Liver (tissue), 9 donors: Measurements from ENCODE around the gene CD79B. TPM values are rescaled to one million over a fixed set of nuclear protein-coding genes. Genes with fewer than 3 reads are reported as not detected.
A peak's percentile ranks its signal among the peaks of the same experiment; 100 is the strongest.
"Not testable (repeated sequence)": the region's sequence is repeated elsewhere in the genome, so short reads cannot be mapped to it uniquely, and the experiment has no call there.

Experiments used
- DNase-seq: peaks from one replicate; pipeline ENCODE4 v3.0.0-alpha.2; 2017; ENCODE audit warnings: low spot score
- H3K27ac ChIP-seq, 2 donors: one replicate each; pipeline ENCODE4 v1.7.0; 2013; ENCODE audit warnings: inconsistent platforms in 2 of 2, low read length in 2 of 2, control low read depth in 1 of 2, low read depth in 1 of 2, mild to moderate bottlenecking in 1 of 2
- H3K27me3 ChIP-seq, 4 donors: one replicate each; pipeline versions ENCODE4 v1.6.1 to v1.7.0; 2013; ENCODE audit warnings: low read length in 3 of 4, inconsistent platforms in 1 of 4, mild to moderate bottlenecking in 1 of 4, moderate library complexity in 1 of 4; ENCODE audit not compliant: control insufficient read depth in 4 of 4, insufficient read depth in 4 of 4
- H3K36me3 ChIP-seq, 4 donors: one replicate each; pipeline versions ENCODE4 v1.6.1 to v1.7.0; 2013; ENCODE audit warnings: low read length in 3 of 4, mild to moderate bottlenecking in 3 of 4, low read depth in 1 of 4, moderate library complexity in 1 of 4; ENCODE audit not compliant: control insufficient read depth in 4 of 4, insufficient read depth in 3 of 4
- H3K4me1 ChIP-seq, 4 donors: one replicate each; pipeline versions ENCODE4 v1.6.1 to v1.7.0; 2013; ENCODE audit warnings: low read length in 3 of 4, mild to moderate bottlenecking in 3 of 4, moderate library complexity in 1 of 4; ENCODE audit not compliant: control insufficient read depth in 4 of 4, insufficient read depth in 4 of 4
- H3K4me3 ChIP-seq, 3 donors: one replicate each; pipeline versions ENCODE4 v1.6.1 to v1.7.0; 2013; ENCODE audit warnings: low read length in 3 of 3, control low read depth in 1 of 3, low read depth in 1 of 3, mild to moderate bottlenecking in 1 of 3
- H3K9ac ChIP-seq, 2 donors: one replicate each; pipeline ENCODE4 v1.7.0; 2013; ENCODE audit warnings: low read length in 2 of 2, mild to moderate bottlenecking in 2 of 2, moderate library complexity in 2 of 2, control low read depth in 1 of 2, low read depth in 1 of 2
- H3K9me3 ChIP-seq, 4 donors: one replicate each; pipeline versions ENCODE4 v1.6.1 to v1.7.0; 2013; ENCODE audit warnings: low read length in 3 of 4; ENCODE audit not compliant: control insufficient read depth in 4 of 4
- CTCF ChIP-seq: fragments of 150-350 bp; IDR thresholded peaks from 2 replicates; pipeline ENCODE4 v1.5.1; 2017; ENCODE audit warnings: improper control_type of control experiment, low read depth, low read length; ENCODE audit not compliant: missing input control
- EGR1 ChIP-seq, 2 donors: IDR thresholded peaks; 2 replicates each; pipeline ENCODE4 v1.6.1; 2016 to 2018; ENCODE audit warnings: antibody characterized with exemption in 2 of 2, low read depth in 2 of 2
- FOXA2 ChIP-seq: IDR thresholded peaks from 2 replicates; pipeline ENCODE4 v1.6.1; 2016; ENCODE audit warnings: antibody characterized with exemption
- JUND ChIP-seq, 2 donors: IDR thresholded peaks; 2 replicates each; pipeline ENCODE4 v1.6.1; 2016; ENCODE audit warnings: antibody characterized with exemption in 2 of 2
- NR2F2 ChIP-seq: IDR thresholded peaks from 2 replicates; pipeline ENCODE4 v1.6.1; 2016; ENCODE audit warnings: antibody characterized with exemption
- RAD21 ChIP-seq, 2 donors: IDR thresholded peaks; 2 replicates each; pipeline ENCODE4 v1.6.1; 2016; ENCODE audit warnings: antibody characterized with exemption in 2 of 2, mild to moderate bottlenecking in 2 of 2
- REST ChIP-seq: IDR thresholded peaks from 2 replicates; pipeline ENCODE4 v1.6.1; 2016; ENCODE audit warnings: antibody characterized with exemption, mild to moderate bottlenecking
- whole genome bisulfite sequencing: extraction: QIAGEN DNeasy Blood & Tissue Kit; methylation state at CpG from one replicate; pipeline ENCODE4 v1.1.7; 2013; 5-methylcytosine and 5-hydroxymethylcytosine counted together
- polyA plus RNA-seq, 2 donors: library from polyadenylated mRNA; stranded (reverse) in 1 of 2; unstranded in 1 of 2; fragments of 200-250 nt in 1 of 2; fragments of >200 nt in 1 of 2; fragmentation: Nextera tagmentation in 1 of 2; extraction: Ambion mirVana in 1 of 2; gene quantifications; one replicate each; pipeline versions ENCODE4 v1.2.1 to v1.2.3, GENCODE V29; 2013 to 2015
- total RNA-seq, 2 donors: library from RNA; depleted of rRNA; stranded (reverse); fragments of >200 nt; gene quantifications; one replicate each; pipeline ENCODE4 v1.2.3, GENCODE V29; 2014
- donor health status: healthy.
- donor health status: healthy.
- donor health status: healthy.
- donor health status: healthy.
- donor health status: healthy.

CD79B gene
- total and polyA plus RNA-seq, 4 donors = 1.3 to 6.5 (median 3.5) TPM

- 41% methylated on average over 8 of the region's 8 CpGs for WGBS
- H3K4me3 ChIP-seq = no peak overlapping the region
- no peak overlapping the region for H3K9ac ChIP-seq
- peaks cover 0 to 3% (median 0%) of the 10 kb centered on the region in 4 donors for H3K4me1 ChIP-seq
- H3K27me3 ChIP-seq = no peaks in the 10 kb centered on the region
- no peaks in the 10 kb centered on the region for H3K9me3 ChIP-seq
- no peak for TF ChIP-seq REST
- TF ChIP-seq RAD21 (IDR thresholded peaks at IDR 0.05) = peak; percentile 86 to 90
- peak; percentile 94 for TF ChIP-seq CTCF
- no peak overlapping the region for H3K27ac ChIP-seq
- no peaks in the 10 kb centered on the region for H3K36me3 ChIP-seq
- peak; percentile 71 for DNase-seq
Measured at GRCh38 chr17:63919311-63919723, 12.8 kb downstream of the CD79B start.

DNA sequence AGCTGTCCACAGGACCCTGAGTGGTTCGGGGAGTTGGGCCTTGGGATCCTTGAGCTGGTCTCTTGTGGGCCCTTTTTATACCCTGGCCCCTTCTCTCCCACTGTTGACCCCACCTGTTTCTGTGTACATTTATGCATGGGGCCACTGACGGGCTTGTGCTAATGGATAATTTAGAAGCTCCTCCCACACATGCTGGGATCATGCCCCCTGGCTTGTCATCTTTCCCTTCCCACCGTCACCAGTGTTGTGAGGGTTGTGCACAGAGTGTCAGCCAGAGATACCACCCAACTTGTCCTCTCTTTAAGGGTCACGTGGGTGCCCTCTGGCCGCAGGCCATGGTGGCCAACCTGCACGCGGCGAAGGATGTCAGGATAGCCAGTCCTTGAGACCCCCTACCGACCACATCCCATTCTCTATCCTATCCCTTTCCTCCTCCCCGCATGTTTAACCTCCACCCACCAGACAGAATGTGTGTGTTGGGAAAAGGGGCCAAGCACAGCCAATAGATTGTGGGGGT, 13.3 kb downstream of the CD79B start, which contains the start of gene GH1:
GH1 (minus strand) TSS at position 51 of the 517 bp plus-strand sequence. CDS start 63 bp downstream, outside the sequence.
- H3K36me3 ChIP-seq, H3K9ac ChIP-seq, DNase-seq, H3K9me3 ChIP-seq, H3K27ac ChIP-seq, H3K27me3 ChIP-seq, H3K4me3 ChIP-seq, H3K4me1 ChIP-seq: not testable (repeated sequence)
- 49% methylated on average over 10 of the region's 10 CpGs for WGBS

DNA sequence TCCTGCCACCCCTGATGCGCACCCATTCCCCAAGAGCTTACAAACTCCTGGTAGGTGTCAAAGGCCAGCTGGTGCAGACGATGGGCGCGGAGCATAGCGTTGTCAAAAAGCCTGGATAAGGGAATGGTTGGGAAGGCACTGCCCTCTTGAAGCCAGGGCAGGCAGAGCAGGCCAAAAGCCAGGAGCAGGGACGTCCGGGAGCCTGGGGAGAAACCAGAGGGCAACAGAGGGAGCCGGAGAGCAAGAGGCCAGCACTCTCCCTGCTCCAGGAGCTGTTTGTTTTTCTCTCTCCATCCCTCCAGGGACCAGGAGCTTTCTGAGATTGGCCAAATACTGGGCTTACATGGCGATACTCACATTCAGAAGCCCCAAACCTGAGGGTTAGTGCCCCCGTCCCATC, 13.8 kb downstream of the CD79B start:
- H3K36me3 ChIP-seq = no peaks in the 10 kb centered on the region
- H3K9ac ChIP-seq = no peak overlapping the region
- no peak overlapping the region for H3K4me3 ChIP-seq
- no peak for DNase-seq
- H3K9me3 ChIP-seq = no peaks in the 10 kb centered on the region
- TF ChIP-seq EGR1 (IDR thresholded peaks at IDR 0.05; ENCODE audit: low read depth in 2 of 2) (no peak), FOXA2 (no peak), CTCF (no peak), REST (no peak), NR2F2 (no peak), JUND (IDR thresholded peaks at IDR 0.05) (no peak)
- no peak overlapping the region for H3K27ac ChIP-seq
- peaks cover 0 to 3% (median 0%) of the 10 kb centered on the region in 4 donors for H3K4me1 ChIP-seq
- 52% methylated on average over 10 of the region's 10 CpGs for WGBS
- H3K27me3 ChIP-seq = no peaks in the 10 kb centered on the region
